Activated CD4-positive, alpha-beta T cell treated with anti-CD3 and anti-CD28 coated beads, Interleukin-2, amount 50 U/mL, for 4 hours (primary cell): ENCODE results near the gene ADM2.
"Not testable (repeated sequence)": the region's sequence is repeated elsewhere in the genome, so short reads cannot be mapped to it uniquely, and the experiment has no call there.

Experiments used
- DNase-seq, 2 experiments: peaks; one replicate each; pipeline ENCODE4 v3.0.0-alpha.2; 2020

ADM2 gene

DNA sequence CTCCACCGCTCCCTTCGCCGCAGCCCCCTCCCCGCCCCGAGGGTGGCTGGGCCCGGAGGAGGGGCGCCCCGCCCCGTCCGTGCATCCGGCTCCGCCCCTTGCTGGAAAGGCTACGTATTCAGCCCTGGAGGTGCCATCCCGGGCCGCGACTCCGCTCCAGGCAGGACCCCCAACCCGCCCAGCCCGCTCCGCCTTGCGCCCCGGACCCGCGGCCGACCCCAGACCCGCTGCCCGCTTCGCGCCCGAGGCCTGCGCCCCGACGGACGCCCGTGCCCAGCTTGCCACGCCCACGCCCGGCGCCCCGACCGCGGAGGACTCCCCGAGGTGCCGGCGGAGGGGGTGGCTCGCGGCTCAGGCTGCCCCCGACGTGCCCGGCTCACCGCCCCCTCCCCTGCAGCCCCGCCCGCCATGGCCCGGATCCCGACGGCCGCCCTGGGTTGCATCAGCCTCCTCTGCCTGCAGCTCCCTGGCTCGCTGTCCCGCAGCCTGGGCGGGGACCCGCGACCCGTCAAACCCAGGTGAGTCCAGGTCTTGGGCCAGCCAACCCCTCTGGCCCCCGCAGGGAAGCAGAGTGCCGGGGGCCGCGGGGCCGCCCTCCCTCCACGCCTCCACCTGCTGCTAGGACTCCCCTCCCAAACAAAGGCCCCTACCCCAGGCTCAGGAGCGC lies at the start of gene ADM2:
Gene ADM2 (plus strand): TSS at position 104 of the 667 bp plus-strand sequence. CDS start 305 bp downstream, at position 409.
- DNase-seq: peak; percentile 47 to 51

GRCh38 chr22:50432131-50432876 lies 49.0 kb upstream of the ADM2 start:
- DNase-seq: no peak

GRCh38 chr22:50432877-50433510 lies 48.3 kb upstream of the ADM2 start:
- DNase-seq: not testable (repeated sequence)

- DNase-seq: no peak
Observed at GRCh38 chr22:50434849-50435248, 46.5 kb upstream of the ADM2 start.

GRCh38 chr22:50435291-50436014 lies 45.9 kb upstream of the ADM2 start:
- DNase-seq: no peak

GRCh38 chr22:50436015-50436830 lies 45.1 kb upstream of the ADM2 start:
- DNase-seq: no peak

GRCh38 chr22:50436841-50437341 lies 44.5 kb upstream of the ADM2 start:
- no peak for DNase-seq

DNA sequence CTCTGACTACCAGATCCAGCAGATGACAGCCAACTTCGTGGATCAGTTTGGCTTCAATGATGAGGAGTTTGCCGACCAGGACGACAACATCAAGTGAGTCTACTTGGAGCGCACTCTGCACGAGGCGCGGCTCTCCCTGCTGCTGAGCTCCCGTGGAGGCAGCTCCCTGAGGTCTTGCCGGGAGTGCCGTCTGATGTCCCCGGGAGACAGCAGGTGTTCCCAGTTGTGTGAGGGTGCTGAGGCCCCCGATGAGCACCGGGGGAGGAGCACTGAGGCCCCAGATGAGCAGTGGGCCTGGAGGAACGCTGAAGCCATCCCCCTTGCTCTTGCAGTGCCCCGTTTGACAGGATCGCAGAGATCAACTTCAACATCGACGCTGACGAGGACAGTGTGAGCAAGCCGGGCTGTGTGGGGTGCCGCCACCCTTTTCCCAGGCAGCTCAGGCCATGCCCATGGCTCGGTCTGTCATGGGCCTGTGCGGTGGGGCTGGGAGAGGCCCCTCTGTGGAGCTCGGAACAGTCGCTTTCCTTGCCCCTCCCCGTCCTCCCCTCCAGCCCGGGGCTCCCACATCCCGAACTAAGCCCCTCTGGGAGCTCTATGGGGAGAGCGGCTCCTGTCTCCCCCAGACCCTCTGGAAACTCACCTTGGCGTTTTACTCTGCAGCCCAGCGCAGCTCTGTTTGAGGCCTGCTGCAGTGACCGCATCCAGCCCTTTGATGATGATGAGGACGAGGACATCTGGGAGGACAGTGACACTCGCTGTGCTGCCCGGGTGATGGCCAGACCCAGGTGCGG lies 43.6 kb upstream of the ADM2 start:
- no peak for DNase-seq

DNA sequence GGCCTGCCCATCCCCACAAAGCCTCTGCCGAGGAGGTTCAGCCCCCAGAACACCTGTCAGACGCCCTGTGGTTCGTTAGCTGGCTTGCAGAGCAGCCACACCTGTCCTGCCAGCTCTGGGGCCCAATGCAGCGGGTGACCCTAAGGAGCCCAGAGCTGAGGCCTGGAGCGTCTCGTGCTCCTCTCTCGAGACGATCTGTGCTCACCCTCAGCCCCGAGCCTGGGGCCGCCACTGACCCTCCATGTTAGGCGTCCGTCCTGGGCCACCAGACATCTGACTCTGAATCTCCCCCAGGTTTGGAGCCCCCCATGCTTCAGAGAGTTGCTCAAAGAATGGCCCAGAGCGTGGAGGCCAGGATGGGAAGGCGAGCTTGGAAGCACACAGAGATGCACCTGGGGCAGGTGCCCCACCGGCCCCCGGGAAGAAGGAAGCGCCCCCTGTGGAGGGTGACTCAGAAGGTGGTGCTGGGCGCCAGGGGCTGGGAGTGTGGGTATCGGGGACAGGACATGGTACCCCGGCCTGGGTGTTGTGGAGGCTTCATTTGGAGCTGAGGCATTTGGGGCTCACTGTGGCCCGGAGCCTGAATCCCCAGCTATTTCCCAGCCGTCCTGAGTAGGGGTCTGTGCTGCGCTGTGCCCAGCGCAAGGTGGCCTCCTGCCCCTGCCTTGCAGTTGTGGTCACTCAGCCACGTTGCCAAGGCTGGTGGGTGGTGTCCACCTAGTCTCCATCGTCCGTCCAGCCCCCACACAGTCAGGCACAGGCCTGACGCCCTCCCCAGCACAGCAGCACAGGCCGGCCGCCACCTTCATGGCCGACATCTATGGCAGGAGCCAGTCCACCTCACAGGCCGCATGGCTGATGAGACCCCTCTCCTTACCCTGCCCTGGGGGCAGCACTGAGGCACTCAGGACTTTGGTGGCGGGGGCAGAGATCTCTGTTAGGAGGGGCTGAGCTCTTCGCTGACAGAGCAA lies 42.8 kb upstream of the ADM2 start:
- no peak for DNase-seq

DNA sequence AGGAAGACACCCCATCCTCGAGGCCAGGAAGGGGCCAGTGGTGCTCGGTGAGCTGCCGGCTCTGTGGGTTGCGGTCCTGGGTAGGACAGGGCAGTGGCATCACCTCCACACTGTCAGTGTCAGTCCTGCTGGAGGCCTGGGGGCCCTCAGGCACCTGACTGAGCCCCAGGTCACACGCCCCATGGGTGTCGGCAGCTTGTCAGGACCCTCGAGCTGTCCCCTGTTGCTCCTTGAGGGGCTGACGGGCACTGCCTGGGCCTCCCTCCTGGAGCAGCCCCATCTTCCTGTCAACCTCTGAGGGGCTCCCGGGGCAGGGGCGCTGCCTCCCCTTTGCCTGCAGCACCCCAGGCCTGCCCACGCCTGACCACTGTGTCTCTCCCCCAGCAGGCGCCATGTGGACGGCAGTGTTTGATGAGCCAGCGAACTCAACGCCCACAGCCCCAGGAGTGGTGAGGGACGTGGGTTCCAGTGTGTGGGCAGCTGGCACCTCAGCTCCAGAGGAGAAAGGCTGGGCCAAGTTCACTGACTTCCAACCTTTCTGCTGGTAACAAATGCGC lies 42.0 kb upstream of the ADM2 start:
- DNase-seq: no peak

DNA sequence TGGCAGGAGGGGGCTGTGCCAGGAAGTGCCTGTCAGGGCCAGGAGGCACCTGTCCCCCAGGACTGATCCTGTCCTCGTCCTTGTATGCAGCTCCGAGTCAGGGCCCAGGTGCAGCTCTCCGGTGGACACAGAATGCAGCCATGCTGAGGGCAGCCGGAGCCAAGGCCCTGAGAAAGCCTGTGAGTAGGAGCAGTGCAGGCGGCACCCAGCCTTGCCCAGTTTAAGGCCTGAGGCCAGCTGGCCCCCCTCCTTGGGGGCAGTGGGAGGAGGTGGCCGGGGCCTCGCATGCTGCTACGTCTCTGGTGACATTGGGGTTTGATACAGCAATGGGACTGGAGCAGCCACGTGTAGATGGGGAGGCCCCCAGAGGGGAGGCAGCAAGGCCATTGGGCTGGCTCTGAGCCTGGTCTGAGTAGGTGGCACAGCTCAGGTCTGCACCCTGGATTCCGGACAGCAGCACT lies 41.4 kb upstream of the ADM2 start:
- DNase-seq: no peak

GRCh38 chr22:50440544-50441249 lies 40.6 kb upstream of the ADM2 start:
- no peak for DNase-seq

DNA sequence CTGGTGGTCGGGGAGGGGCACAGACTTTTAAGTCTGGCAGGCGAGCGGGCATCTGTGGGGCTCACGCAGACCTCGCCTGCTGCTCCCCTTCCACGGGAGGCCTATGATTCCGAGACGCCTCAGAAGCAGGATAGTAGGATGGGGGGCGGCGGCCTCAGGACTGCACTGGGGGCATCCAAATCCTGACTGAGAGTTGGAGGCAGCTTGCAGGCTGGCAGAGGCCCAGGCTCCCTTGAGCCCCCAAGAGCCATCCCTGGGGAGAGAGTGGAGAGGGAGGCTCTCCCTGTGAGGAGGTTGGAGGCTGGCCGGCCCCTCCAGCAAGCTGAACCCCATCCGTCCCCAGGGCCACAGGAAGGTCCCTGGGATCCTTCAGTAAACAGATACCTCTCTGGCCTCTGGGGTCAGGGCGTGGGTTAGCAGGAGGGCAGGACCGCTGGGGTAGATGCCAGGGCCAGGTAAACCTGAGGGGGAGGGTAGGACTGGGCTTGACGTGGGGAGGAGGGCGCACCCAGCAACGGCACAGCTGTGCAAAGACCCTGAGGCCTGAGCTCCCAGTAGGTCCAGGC lies 39.8 kb upstream of the ADM2 start:
- DNase-seq: no peak

GRCh38 chr22:50443197-50443596 lies 38.1 kb upstream of the ADM2 start:
- DNase-seq: no peak

GRCh38 chr22:50443801-50444625 lies 37.3 kb upstream of the ADM2 start:
- no peak for DNase-seq

DNA sequence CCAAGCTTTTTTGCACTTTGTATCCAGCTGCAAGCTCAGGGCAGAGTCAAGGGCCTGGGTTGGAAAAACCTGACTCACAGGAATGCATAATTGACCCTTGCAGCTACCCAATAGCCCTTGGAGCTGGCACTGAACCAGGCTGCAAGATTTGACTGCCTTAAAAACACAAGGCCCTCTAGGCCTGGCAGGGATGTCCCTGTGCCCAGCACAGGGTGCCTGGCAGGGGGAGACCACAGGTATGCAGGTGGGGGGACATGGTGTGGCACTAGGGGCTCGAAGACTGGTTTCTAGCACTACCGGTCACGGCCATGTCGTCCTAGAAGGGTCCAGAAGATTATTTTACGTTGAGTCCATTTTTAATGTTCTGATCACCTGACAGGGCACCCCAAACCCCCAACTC lies 36.7 kb upstream of the ADM2 start:
- DNase-seq: no peak

DNA sequence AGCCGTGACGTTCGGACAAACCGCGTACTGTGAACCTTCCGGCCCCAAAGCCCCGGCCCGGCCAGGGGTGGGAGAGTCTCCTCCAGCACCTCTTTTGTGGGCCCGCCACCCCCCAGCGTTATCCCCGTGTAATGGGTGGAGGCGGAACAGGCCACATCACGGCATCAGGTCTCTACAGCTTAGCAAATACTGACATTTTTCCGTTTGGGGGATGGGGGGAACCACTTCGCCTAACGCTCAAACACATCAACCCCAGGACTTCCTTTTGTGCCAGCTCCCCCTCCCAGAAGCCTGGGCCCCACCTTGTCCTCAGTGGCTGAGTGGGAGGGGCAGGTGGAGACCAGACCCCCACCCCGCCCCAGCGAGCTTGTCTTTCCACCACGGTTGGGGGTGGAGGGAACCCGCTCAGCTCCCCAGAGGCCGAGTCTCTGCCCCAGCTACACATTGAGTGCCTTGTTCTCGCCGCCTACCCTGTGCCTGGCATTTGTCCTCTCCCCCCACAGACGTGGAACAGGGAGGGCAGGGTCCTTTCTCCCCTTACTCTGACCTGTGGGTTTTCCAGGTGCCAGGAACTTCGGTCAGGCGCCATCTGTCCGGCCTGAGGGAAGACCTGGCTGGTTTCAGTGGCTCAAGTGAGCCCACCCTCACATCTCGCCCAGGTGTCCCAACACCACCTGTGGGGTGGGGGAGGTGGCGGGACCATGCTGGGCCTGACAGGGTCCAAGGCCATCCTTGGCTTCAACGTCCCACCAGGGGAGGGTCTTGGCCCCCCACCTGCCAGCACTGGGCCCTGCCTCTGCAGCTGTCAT lies 36.1 kb upstream of the ADM2 start:
- DNase-seq: no peak
